Left lobe of liver (tissue), 2 donors: ENCODE results near the gene RYR2. TPM values are rescaled to one million over a fixed set of nuclear protein-coding genes. Genes with fewer than 3 reads are reported as not detected.
"Not testable (repeated sequence)": the region's sequence is repeated elsewhere in the genome, so short reads cannot be mapped to it uniquely, and the experiment has no call there.

Experiments used
- ATAC-seq: fragments of 200-7000 bp; cut with Tn5 transposase; one replicate; pipeline ENCODE4 v1.9.1; 2020; ENCODE audit warnings: mild to moderate bottlenecking, moderate library complexity
- DNase-seq: peaks from one replicate; pipeline ENCODE4 v3.0.0-alpha.2; 2020; ENCODE audit warnings: low spot score
- total RNA-seq: library from RNA; stranded (reverse); gene quantifications from one replicate; pipeline ENCODE4 v1.2.1, GENCODE V29; 2021
- donor health status: DM: no; HTN: no; CAD: no; lungs with moderate emphysema.
- donor health status: DM: no; HTN: yes; CAD: no.

Gene RYR2
- total RNA-seq, 1 donor from 2014 or later = 0.03 TPM

DNA sequence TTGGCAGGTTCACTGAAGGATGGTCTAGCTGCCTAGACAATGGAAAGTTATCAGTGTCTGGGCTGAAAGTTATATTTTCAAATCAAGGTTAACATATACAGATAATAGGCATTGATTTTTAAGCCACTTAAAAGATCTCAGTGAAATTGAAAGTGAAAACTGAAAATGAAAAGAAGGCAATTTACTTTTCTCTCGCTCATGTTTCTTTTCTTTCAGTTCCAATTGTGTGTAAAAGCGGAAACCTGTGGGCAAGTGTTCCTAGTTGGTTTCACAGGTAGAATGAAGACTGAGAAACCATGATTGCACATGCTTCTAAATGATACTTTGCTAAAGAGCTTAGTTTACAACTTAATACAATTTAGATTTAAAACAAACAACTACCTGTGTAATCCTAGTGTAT is 465.0 kb downstream of the RYR2 start:
- no peak for ATAC-seq

DNA sequence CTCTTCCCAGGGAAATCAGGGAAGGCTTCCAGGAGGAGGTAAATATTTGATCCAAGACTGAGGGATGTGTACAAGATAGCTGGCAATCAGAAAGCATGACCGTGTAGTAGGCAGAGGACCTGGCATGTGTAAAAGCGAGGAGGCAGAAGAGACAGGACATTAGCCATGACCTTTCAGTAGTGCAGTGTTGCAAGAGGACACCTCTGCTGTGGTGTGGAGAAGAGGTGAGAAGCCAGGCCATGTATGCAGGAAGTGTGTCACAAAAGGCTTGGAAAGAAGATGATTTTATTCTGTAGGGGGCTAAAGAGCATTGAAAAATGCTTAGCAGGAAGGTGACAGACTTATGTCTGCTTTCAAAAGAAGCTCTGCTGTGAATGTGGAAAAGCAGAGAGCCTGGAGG is 467.8 kb downstream of the RYR2 start:
- no peak for DNase-seq
- no peak for ATAC-seq

More for the DNA sequence above, 465.0 kb downstream of the RYR2 start:
- no peak for DNase-seq

DNA sequence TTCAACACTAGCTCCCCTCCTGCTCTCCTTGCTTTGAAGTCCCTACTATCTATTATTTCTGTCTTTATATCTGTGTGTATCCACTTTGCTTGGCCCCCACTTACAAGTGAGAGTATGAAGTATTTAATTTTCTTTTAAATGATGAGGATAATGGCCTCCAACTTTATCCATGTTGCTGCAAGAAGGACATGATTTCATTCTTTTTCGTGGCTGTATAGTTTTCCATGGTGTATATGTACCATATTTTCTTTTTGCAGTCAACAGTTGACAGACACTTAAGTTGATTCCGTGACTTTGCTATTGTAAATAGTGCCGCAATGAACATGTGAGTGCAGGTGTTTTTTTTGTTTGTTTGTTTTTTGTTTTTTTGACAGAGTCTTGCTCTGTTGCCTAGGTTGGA is 483.1 kb downstream of the RYR2 start:
- ATAC-seq (no peak), DNase-seq (no peak)

DNA sequence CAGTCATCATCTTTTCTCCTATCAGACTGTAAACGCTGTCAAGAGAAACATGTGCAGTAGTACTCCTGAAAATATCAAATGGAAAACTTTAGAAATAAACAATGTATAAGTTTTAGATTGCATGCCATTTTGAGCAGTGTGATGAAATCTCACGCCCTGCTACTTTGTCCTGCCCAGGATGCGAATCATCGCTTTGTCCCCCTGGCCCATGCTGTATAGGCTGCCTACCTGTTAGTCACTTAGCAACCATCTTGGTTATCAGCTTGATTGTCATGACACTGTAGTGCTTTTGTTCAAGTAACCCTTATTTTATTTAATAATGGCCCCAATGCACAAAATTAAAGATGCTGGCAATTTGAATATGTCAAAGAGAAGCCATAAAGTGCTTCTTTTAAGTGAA is 485.8 kb downstream of the RYR2 start:
- DNase-seq = no peak
- ATAC-seq = no peak

DNA sequence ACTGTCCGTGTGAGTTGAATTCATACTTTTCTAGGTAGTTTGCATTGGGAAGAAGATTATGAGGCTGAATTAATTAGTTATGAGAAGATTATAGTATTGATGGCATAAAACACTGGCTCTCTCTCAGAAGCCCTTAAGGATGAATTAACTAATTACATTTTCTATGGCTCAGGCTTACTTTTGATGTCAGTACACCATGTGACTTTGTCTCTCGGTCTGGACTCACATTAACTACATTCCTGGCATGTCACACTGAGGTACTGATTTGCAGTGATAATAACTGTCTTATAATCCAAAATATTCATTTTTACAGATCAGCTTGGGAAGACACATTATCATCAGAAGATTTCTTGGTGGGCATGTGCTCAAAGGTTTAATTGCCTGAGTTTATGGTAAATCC is 486.6 kb downstream of the RYR2 start:
- DNase-seq (no peak), ATAC-seq (no peak)

DNA sequence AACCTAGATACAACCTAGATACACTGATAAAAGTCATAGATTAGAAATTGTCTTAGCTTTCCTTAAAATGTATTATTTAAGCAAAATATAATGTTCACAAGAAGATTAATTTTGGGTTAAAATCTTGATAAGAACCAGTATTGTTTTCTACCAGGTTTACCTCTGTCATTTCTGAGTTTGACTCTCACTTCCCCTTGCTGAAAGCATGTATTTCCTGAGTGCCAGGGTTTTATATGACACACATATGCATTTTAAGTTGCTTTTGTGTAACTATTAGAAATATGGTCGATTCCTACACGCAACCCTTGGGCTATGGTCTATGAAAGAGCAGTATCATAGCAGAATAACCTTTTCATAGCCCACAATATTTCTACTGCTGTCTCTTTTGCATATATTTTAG is 497.1 kb downstream of the RYR2 start:
- DNase-seq = no peak
- ATAC-seq = no peak

DNA sequence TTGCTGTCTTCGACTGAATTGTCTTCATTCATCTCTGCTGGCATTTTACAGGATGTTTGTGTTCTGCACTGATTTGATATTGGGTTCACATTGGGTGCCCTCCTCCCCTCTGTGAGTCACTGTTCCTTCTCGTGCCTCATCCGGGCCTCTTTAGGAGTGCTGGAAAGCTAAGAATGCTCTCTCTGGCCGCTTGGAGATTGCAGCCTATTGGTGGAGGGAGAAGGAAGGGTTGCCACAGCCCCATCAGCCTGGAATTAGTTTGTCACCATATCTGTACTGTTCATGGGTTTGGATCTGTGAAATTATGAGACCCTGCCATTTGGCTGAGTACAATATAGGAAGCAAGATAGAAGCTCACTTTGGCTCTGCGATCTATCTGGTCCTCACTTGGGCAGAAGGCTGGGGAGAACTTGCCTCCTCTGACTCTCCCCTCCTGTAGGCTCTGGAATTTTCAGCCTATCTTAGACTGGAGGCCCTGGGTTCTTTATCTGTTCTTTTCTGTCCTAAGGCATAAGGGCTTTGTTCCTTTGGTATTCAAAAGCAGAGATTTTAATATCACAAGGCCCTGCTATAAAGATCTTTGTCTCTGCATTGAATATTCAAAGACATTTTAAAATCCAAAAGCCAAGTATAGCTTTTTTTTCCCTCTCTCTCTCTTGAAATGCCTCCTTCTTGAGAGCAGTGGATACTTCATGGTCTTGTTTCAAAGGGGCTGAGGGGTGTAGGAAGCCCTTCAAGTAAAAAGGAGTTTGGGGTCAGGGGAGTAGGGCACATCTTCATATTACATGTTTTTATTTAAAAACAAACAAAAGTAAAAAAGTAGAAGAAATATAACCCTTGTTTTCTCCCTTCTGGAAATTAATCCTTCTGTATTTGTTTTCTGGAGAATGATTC is 500.8 kb downstream of the RYR2 start:
- ATAC-seq (no peak), DNase-seq (no peak)

DNA sequence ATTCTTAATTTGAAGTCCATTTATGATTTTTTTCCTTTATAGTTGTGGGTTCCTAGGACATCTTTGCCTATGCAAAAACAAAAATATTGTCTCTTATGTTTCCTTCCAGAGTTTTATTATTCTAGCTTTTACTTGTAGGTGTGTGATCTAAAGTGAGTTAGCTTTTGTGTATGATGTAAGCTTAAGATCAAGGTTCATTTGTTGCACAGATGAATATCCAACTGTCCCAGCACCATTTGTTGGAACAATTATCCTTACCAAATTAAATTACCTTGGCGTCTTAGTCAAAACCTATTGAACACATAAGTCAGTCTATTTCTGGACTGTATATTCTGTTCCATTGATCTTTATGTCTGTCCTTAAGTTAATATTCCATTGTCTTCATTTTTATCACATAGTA is 511.1 kb downstream of the RYR2 start:
- ATAC-seq = no peak
- no peak for DNase-seq

DNA sequence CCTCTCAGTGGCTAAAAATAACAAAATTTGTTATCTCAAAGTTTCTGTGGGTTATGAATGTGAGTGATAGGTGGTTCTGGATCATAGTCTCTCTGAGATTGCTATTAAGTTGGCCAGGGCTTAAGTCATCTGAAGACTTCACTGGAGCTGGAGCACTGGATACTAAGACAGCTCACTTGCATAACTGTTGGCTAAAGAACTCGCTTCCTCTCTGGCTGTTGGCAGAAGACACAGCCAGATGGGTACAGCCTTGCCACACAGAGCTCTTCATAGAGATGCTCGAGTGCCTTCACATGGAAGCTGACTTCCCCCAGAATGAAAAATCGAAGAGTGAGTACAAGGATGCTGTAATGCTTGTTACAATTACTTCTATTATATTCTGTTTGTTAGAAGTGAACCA is 514.9 kb downstream of the RYR2 start:
- no peak for DNase-seq
- ATAC-seq = no peak

DNA sequence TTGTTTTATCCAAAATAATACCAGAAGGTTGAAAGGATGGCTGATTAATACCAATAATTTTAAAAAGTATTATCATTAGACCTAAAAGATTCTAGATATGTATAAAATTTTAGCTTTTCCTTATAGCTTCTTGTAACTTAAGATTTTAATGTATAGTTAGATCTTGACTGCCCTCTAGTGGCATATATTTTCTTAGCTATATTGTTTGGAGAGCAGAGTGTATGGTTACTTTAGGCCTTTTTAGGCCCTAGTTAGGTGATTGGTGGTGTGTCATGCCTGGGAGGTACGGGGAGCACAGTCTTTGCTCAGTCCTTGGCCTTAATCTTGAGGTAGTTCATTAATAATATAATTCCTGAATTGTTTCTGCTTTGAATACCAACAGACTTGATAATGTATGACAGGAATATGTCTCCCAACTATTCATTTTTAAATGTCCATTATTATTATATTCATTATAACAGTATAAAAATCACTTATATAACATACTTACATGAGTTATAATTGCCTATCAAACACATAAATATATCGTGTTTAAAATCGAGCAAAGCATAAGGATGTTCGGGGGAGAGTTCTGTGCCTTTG is 520.3 kb downstream of the RYR2 start:
- ATAC-seq = peak; percentile 69
- no peak for DNase-seq

DNA sequence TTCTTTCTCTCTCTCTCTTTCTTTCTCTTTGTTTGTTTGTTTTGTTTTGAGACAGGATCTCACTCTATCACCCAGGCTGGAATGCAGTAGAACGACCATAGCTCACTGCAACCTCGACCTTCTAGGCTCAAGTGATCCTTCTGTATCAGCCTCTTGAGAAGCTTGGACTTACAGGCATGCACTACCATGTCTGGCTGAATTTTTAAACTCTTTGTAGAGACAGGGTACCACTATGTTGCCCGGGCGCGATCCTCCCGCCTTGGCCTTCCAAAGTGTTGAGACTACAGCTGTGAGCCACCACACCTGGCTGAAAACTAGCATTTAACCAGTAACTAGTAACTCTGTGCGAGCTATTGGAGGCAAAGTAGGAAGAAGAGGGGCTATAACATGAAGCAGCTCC is 523.3 kb downstream of the RYR2 start:
- no peak for DNase-seq
- no peak for ATAC-seq

DNA sequence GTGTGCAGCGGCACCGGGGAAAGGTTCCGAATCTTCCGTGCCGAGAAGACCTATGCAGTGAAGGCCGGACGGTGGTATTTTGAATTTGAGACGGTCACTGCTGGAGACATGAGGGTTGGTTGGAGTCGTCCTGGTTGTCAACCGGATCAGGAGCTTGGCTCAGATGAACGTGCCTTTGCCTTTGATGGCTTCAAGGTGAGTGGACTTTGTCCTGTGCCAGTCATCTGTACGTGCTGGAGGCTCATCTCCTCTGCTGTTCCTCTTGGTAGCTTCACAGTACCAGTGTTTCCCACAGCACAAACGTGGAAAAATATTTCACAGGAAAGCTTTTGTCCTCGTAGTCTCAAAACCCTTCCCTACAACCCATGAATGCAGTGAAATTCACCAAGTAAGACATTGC is 524.6 kb downstream of the RYR2 start:
- DNase-seq (no peak), ATAC-seq (no peak)

DNA sequence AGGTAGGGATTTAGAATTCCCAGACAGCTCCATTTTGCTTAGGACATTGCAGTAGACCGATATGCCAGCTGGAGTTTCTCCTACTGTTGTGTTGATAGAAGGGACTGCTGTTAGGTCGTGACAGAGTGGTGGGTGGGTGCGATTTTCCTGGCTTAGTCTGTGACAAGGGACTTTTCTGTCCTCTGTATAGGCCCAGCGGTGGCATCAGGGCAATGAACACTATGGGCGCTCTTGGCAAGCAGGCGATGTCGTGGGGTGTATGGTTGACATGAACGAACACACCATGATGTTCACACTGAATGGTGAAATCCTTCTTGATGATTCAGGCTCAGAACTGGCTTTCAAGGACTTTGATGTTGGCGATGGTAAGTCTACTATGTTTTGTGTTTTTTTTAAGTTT is 527.0 kb downstream of the RYR2 start:
- no peak for ATAC-seq
- no peak for DNase-seq

DNA sequence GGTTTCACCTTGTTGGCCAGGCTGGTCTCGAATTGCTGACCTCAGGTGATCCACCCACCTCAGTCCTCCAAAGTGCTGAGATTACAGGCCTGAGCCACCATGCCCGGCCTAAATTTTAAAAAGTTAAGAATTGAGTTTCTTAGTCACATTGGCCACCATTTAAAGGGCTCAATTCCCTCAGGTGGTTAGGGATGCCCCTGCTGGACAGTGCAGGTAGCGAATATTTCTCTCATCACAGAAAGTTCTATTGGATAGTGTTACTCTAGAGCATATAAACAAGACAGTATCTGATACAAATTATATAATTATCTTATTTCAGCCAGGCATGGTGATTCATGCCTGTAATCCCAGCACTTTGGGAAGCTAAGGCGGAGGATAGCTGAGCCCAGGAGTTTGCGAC is 528.5 kb downstream of the RYR2 start:
- no peak for DNase-seq
- ATAC-seq = no peak

DNA sequence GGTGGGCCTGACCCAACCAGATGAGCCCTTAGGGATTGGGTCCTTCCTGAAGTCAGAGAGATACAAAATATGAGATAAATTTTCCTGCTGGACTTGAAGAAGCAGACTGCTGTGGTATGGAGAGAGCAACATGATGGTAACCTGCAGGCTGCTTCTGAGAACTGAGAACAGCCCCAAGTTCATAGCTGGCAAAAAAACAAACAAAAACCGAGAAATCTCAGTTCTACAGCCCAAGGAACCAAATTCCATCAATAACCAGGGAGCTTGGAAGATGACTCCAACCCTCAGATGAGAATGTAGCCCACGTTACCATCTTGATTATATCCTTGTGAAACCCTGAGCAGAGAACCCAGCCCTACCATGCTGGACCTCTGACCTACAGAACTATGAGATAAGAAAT is 532.6 kb downstream of the RYR2 start:
- ATAC-seq (no peak), DNase-seq (no peak)

DNA sequence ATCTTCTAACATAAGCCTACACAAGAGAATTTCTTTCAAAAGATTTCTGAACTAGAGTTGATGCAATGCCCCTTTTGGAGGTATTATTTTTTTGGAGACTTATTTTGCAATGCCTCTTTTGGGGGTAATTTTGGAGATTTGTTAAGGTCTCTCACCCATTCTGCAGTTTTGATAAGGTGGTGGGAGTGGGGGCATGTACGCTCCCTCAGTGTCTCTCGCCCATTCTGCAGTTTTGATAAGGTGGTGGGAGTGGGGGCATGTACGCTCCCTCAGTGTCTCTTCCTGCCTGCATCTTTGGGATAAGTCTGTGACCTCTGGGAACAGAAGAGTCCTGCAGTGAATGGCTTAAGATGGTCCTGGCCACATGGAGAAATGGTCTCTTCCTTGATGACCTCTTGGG is 536.6 kb downstream of the RYR2 start:
- no peak for ATAC-seq
- no peak for DNase-seq

DNA sequence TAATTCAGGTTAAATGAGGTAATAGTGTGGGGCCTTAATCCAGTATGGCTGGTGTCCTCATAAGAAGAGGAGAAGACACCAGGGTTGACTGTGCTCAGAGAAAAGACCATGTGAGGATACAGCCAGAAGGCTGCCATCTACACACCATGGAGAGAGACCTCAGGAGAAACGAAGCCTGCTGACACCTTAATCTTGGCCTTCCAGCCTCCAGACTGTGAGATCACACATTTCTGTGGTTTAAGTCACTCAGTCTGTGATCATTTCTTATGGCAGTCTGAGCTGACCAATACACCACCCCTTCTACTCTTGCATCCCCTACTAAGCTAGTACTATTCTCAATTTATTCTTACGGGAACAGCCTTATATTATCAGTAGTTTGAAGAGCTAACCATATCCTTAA is 538.7 kb downstream of the RYR2 start:
- ATAC-seq = no peak
- no peak for DNase-seq

DNA sequence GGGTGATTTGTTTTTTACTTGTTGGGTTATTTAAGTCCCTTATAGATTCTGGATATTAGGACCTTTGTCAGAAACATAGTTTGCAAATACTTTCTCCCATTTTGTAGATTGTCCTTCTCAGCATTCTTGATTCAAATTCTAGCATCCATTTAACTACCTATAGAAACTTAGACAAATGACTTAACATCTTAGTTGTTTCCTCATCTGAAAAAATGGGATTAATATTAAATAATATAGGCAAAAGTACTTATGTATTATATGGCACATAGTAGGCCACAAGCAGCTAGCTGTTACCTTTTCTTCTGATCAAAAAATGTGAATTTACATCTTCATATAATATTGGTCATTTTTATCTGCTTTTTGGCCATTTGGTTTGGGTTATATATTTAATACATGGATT is 541.3 kb downstream of the RYR2 start:
- ATAC-seq (no peak), DNase-seq (no peak)

DNA sequence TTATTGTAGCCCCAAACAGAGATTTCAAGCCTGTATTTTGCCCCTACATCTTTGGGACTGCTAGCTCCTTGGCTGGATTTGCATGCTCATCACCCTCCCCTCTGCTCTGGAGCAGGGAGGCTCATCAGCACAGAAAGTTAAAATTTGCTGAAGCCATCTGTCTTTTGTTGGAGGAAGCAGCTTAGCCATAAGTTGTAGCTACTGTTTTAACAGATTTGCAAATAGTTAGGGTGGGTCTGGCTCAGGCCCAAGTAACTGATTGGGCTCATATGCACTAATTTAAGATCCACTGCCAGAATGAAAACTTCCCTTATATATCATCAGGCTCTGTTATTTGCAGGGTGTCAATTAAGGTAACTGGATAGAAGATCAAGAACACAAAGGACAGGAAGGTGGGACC is 541.8 kb downstream of the RYR2 start:
- DNase-seq (no peak), ATAC-seq (no peak)

DNA sequence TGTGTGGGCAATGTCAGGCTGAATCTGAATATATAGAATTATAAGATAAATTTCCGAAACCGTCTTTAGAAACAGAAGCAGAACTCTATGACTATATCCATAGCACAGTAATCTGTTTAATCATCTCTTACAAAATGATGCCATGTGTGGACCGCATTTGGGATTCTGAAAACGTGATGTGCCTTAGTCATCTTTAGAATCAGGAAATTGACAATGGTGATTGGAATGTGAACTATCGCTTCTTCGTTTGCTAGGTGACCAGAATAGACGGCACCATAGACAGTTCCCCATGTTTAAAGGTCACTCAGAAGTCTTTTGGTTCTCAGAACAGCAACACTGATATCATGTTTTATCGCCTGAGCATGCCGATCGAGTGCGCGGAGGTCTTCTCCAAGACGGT is 548.4 kb downstream of the RYR2 start:
- no peak for DNase-seq
- ATAC-seq = no peak

DNA sequence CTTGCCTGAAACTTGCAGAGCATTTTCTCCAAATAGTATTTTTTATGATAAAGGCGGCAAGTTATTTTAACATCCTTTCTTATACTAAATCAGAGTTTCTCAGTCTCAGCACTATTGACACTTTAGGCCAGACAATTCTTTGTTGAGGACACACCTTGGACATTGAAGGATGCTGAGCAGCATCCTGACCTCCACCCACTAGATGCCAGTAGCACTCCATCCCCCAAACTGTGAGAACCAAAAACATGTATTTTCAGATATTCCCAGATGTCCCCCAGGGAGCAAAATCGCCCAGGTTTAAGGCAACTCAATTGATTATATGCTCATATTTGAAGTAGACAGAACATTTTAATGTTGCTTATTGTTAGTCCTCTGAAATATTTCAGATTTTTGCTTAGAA is 549.4 kb downstream of the RYR2 start:
- no peak for ATAC-seq
- no peak for DNase-seq

DNA sequence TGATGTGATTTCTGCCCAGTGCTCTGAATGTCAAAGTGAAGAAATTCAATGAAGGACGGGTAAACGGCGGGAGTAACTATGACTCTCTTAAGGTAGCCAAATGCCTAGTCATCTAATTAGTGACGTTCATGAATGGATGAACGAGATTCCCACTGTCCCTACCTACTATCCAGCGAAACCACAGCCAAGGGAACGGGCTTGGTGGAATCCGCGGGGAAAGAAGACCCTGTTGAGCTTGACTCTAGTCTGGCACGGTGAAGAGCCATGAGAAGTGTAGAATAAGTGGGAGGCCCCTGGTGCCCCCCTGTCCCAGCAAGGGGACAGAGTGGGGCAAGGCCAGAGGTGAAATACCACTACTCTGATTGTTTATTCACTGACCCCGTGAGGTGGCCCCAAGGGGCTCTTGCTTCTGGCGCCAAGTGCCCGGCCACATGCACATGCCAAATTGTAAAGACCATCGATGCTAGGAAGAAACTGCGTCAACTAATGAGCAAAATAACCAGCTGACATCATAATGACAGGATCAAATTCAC is 561.1 kb downstream of the RYR2 start:
- not testable (repeated sequence) for DNase-seq

DNA sequence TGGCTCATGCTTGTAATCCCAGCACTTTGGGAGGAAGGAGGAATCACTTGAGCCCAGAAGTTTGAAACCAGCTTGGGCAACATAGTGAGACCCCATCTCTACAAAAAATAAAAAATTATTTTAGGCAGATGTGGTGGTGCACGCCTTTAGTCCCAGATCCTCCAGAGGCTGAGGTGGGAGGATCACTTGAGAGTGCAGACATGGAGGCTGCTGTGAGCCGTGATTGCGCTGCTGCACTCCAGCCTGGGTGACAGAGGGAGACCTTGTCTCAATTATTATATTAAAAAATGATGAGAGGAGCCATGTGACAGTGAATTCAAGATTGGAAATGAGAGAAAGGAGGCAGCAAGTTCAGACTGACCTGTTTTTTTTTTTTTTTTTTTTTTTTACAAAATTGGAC is 566.4 kb downstream of the RYR2 start:
- ATAC-seq = no peak
- DNase-seq = no peak

More for the DNA sequence above, 561.1 kb downstream of the RYR2 start:
- not testable (repeated sequence) for ATAC-seq
